Stimulated activated CD4-positive, alpha-beta T cell treated with anti-CD3 and anti-CD28 coated beads, TNF-alpha, amount 100 ng/mL, for 4 hours (primary cell): Measurements from ENCODE around the gene MAN2A2.

ENCODE experiments used
- DNase-seq, 3 experiments: peaks; one replicate each; pipeline ENCODE4 v3.0.0-alpha.2; 2020; ENCODE audit warnings: low read depth in 3 of 3

MAN2A2 gene

DNA sequence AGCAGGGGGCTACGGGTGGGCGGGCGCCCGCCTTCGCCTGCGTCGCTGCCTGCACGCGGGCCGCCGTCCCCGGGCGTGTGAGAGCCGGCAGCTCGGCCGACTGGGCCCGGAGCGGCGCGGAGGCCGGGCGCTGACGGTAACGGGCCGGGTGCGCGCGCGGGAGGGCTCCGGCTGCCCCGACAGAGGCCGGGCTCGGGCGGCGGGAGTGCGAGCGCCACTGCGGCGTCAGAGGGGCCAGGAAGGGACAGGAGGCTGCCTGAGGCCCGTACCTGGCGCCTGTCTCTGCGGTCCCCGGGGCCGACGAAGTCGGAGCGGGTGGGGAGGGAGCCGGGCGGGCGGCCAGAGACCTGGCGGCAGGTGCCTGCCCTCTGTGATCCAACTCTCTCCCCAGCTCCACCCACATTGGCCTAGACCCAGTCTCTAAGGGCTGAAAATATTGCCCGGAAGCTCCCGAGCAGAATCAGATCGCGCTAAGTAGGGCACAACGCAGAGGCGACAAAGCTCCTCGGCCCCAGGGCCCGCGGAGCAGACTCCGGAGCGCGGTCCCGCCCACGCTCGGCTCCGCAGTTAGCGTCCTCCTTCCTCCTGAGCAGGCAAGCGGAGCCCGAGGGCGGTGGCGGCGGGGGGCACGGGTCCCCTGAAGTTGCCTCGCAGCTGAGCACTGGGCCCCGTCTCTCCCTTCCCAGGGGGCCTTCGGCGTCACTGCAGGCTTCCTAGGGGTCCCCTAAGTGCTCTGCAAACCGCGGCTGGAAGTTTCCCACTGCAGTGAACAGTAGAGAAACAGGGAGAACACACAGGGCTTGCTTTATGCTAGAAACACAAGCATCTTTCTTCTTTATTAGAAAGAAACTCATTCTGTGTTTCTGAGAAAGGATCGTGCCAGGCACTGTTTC, at the start of gene MAN2A2:
Gene MAN2A2 (plus strand): TSS at position 463 of the 893 bp plus-strand sequence. CDS start 906 bp downstream, outside the sequence.
- DNase-seq = peak; percentile 68 to 72 (median 70)

DNA sequence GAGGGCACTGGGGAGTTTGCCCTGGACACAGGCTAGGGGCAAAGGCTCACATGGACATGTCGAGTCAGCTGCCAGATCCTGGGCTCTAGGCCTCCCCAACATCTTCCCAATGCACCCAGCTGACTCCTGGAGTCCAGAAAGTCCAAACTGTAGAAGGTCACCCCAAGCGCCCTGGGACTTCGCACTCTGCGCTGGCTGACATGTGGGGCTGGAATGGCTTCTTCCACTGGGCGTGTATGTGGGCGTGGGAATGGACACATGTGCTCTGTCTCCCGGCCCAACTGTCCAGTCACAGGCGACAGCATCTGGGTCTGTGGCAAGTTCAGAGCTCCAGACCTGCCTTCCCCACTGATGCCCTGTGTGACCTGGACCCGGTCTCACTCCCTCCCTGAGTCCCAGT, 48.0 kb upstream of the MAN2A2 start:
- no peak for DNase-seq

DNA sequence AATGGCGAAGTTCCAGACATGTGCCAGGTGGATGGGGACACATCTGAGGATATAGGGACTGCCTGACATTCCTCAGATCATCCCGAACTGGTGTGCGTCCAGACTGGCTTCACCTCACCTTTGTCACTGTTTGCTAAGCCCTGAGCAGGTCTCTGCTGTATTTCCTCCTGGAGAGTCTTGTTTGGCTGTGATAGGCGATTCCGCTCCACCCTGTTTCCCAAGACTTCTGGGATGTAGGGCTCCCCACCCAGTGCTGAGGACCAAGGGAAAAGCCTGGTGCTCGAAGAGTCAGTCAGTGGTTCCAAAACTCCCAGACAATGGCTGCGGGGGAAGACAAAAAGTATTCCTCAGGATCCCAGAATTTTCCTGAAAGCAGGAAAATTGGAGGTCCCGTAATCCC, 45.8 kb upstream of the MAN2A2 start:
- DNase-seq = no peak

DNA sequence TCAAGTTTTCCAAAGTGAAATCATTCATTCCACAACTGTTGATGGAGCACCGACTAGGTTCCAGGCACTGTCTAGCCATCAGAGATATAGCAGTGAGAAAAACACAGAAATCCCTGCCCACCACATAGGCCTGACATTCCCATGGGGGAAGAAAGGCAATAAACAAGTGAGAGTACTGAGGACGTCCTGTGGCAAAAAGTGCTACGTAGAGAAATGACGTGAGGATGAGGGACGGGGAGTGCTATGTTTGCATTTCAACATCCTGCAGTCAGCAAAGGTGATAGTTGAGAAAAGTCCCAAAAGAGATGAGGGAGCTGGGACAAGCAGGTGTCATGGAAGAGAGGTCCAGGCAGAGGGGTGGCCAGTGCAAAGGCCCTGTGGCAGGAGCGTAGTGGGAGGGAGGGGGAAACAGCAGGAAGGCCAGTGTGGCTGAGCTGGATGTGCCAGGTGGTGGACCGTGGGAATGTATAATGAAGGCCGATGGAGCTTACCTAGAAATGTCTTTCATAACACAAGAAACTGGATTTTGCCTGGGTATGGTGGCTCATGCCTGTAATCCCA, 45.1 kb upstream of the MAN2A2 start:
- no peak for DNase-seq

DNA sequence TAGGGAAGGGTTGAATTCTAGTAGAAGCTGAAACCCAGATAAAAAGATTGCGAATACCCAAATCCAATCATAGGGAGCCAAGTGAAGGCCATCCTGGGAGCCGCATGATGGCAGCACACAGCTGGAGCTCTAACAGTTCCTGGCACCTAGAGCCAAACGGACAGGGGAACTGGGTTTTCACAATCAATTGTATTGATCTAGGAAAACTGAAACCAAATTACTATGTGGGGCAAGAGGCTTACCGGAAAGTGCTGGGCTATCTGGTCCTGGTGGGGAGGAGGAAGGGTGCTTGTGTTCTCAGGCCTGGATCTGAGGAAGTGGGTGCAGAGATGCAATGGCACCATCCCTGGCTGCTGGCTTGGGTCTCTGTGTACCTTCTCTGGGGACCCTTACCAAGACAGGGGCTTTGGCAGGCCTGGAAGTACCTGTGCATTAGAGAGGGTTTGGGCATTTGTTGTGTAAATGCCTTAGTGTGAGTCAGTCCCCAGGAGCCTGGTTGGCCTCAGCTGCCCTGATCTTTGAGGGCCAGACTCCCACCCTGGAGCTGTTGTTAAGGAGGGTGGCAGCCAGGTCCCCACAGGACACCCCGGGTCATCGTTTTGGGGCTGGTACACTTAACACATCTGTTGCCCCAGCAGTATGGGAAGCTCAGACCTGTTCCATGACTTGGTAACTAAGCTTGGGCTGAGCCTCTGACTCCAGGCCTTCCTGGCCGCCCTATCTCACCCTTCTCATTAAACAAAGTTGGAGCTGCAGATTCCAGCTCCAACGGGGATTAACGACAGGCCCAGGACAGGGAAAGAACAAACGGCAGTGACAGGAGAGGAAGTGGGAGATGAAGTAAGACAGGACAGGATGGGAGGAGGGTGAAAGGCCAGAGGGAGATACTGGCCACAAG, 43.6 kb upstream of the MAN2A2 start:
- no peak for DNase-seq

DNA sequence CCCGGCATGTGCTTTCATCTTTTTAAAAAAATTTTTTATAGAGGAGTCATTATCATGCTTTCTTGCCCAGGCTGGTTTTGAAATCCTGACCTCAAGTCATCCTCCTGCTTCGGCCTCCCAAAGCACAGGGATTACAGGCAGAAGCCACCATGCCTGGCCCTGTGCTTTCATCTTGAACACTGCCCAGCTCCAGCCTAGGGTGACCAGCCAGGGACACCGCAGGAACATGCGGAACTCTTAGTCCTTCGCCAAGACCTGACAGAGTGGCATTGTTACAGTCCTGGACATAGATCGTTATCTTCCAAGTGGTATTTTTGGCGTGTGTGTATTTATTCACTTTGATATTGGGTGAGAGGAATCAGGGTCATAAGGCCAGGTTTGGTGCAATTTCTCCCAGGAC, 42.7 kb upstream of the MAN2A2 start:
- no peak for DNase-seq

DNA sequence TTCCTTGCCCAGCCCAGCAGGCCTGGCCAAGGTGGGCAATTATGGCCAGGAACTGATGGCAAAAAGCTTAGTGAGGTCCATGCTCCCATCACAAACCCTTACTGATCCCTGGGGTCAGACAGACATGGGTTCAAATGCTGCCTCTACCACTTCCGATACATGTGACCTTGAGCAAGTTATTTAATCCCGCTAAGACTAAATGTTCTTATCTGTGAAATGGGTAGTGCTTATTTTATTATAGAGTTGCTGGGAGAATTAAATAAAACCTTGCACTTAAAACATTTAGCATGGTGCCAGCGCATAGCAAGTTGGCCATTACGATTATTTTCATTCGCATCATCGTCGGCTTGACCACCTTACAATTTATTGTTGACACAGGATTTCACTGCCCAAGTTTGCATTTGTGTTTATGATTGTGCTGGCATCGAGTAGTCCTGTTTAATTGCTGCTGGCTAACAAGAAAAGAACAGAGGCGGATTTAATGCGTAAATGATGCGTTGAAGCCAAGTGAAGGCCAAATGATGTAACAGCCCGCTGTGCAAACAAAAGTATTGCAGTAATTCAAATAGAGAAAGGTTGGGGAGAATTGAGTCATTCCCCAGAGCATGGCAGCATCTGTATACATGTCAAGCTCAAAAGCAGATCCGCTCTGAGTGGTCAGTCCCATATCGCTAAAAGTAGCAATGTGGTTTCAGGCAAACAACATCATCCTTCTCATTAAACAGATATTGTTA, 42.0 kb upstream of the MAN2A2 start:
- DNase-seq = no peak

DNA sequence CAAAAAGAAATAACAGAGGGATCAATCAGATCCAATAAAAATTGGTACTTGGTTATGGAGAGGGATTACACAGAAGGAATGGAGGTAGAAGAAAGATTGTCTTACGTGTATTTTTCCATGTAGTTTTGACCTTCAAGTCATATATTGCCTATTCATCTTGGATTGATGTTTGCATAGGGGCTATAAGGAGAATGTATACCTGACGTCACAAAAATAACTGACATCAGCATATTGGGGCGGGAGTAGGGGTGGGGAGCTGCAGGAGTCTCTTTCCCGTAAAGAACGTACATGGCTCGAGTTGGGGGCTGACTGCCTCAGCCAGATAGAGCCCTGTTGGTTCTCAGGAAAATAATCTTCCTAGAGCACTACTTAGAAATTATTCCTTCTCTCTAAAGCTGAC, 40.6 kb upstream of the MAN2A2 start:
- DNase-seq = no peak

DNA sequence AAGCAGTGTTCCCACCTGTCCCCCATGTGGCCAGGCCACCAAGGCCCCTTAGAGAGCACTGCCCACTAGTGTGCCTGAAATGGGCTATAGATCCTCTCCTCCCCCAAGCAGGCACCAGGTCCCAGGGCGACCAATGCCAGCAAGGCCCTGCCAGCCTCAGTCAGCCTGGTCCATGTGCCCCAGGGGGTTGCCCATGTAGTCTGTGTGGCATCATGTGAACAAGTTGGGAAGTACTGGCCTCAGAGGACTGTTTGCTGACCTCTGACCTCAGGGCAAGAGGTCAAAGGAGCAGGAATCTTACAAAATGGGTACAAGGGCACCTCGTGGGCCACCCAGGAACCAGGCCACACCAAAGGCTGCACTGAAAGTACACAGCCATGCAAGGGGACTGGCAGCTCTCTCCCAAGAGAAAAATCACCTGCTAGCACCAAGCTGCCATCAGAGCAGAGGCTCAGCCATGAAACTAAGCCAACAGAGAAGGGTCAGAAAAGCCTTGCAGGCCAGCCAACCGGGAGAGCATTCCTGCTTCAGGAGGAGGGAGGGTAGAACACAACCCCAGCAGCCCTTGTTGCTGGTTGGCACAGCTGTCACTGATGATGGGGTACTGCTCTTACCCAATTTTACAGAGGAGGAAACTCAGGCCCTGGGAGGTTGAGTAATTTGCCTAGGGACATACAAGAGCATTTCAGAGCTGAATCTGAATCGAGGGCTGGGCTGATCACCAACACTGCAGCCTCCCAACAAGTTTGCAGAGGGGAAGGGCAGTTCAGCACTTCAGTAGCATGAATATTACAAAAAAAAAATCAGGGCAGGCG, 39.9 kb upstream of the MAN2A2 start:
- no peak for DNase-seq

DNA sequence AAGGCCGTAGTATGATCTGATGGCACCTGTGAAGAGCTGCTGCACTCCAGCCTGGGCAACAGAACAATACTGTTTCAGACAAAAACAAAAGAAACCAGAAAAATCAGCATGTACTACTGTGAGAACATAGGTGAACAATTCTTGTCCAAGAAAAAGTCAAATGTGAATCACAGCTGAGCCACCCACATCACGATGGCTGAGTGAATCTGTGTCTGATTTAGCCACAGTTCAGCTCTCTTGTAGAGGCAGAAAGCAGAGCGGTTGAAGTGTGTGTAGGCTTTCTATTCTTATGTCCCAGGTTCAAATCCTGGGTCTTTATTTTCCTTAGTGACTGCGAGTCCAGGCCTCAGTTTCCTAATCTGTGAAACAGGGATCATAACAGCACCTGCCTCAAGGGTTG, 39.1 kb upstream of the MAN2A2 start:
- DNase-seq = no peak

DNA sequence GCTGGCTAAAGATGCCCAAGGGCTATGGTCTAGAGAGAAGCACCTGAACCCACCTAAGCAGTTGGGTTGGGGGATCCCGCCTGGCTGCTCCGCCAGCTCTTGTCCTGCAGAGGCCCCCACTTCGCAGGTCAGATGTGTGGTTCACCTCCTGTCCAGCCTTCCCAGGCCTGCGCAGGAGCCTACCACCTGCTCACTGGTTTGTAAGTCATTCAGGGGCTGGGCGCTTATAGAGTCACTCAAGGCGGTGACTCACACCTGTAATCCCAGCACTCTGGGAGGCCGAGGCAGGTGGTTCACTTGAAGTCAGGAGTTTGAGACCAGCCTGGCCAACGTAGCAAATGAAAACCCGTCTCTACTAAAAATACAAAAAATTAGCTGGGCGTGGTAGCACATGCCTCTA, 38.6 kb upstream of the MAN2A2 start:
- DNase-seq = no peak

DNA sequence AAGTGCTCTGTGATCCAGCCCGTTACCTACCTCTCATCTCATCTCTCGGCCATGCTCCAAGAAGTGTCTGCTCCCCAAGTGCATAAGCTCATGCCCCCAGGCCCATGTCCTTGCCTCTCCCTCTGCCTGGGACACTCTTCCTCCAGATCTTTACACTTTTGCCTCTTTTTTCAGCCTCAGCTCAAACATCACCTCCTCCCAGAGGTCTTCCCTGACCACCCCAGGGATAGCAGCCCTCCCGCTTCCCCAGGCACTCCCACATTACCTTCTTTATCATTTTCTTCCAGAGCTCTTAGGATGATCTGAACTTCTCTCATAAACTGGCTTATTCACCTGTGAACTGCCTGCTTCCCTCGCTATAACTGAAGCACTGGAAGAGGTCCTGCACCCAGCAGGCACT, 37.4 kb upstream of the MAN2A2 start:
- no peak for DNase-seq

DNA sequence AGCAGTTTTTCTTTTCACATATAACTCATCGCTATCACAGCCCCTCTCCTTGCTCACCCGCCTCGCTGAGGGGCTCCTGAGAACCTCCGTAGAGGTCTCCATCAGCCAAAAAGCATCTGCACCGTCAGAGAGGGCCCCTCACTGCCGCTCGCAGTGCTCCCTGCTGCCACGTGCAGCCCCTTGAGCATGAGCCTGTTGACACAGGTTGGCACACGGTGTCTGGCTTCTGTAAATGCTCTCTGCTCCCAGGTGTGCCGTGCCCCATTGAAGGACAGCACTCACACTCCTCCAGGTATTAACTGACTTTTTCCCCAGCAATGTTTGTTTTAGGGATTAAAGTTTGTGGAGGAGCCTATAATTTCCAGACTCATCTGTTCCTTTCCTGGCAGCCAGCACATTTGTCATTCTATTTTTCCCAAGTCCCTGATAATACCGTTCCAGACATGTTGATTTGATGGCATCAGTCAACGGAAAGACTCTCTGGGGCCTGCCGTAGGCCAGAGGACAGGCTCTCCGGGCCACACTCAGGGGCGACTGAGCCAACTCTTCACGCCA, 36.9 kb upstream of the MAN2A2 start:
- no peak for DNase-seq

DNA sequence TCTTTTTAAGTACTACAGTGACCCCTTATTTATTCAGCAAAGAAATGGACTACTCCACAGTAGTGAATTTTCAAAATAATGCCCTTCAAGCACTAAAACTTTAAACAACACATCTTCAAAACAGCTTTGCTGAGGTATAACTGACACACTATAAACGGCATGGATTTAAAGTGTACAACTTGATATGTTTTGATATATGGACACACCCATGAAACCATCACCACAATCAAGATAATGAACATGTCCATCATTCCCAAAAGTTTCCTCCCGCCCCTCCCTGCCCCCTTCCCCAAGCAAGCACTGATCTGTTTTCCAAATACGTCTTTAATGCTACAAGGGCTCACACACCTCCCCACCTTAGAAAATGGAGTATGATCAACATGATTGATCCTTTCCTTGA, 36.3 kb upstream of the MAN2A2 start:
- DNase-seq = no peak

DNA sequence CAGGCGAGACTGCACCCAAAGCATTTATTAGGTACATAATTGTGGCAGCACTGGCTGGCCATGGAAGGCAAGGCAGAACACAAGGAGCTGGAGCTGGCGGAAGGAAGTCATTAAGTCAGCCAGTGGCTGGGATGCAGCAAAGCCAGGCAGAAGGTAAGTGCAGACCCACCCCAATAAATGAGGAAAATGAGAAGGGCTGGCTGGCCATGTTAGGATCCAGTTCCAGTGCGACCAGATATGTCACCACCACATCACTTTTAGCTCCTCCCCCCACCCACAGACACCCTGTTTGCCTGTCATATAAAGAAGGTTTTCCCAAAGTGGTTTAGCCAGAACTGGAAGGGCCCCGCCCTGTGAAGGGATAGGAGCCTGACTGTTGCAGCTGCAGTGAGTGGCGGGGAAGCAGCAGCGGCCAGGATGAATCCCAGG, 34.8 kb upstream of the MAN2A2 start, which contains the start of gene FURIN:
Gene FURIN (plus strand): TSS at position 328 of the 429 bp plus-strand sequence. CDS start 7,153 bp downstream, outside the sequence.
- DNase-seq = no peak

DNA sequence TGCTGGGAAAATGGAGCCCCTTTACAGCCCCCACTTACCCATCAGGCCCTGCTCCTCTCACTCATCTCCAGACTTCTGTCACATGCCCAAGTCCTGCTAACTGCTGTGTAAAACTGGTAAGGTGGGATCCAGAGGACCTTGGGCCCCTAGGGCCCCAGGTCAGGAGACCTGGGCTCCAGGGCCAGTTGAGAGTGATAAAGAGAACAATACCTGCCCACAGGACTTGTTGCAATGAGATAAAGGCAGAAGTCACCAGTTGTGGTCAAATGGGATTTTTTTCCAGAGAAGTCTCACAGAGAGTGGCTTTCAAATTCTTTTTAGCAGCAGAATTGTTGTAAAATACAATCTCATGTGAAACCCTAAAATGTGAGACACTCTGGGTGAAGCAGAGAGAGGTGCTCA, 34.0 kb upstream of the MAN2A2 start:
- no peak for DNase-seq

DNA sequence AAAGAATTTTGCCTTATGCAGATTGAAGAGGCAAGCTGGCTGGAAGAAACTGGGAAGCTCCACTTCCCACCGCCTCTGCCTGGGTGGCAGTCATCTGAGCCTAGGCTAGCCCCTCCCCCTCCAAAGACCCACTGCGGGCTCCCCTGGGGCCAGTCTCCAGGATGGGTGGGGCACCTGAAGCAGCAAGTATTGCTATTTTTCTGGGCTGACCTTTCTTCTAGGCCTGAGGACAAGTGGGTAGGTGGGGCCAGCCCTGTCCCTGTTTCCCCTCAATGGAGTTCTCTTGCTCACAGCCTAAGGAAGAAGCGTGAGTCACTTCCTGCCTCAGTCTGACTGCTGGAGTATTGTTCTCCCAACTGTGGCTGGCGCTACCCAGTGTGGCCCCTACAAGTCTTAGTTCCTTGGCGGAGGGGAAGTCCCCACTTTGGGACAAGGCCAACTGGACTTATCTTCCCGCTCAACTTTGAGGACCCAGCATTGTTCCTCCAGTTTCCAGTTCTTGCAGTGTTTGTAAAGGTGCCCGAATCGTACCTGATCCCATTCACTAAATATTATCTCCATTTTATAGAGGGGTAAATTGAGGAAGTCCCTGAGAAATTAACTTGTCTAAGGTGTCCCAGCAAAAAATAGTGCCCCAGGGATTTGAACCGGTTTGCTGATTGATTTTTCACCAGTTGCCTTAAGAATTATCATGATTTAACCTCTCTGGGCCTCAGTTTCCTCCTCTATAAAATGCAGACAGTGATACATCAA, 33.3 kb upstream of the MAN2A2 start:
- DNase-seq = peak in 1 of 3 experiments; percentile 37

DNA sequence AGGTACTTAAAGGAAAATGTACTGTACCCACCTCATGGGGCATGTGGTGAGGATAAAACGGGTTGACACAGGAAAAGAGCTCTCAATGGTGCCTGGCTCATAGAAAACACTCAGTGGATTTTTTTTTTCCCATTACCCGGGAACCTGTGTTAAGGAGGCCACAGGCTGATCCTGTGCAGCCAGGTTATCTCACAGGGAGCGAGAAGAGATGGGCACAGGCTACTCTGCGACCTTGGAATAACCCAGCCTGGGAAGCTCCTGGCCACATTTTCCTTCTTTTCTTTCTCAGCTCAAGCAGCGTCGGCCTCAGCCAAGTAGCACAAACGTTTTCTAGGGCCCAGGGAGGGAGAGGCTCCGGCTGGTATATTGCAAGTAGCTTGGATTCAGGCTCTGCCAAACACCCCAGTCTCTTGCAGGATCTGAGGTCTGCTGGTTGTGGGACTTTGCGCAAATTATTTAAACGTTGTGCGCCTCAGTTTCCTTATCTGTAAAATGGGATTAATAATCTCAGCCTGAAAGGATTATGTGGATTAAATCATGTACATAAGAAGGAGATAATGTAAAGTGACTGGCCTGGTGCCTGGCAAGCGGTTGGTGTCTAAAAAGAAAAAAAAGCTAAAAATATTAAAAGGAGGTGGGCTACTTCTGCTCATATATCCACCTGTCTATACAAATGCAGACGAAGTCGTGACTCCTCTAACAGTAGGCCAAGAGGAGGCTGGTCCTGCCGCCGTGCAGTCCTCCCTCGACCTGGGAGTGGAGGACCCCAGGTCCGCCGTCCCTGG, 32.6 kb upstream of the MAN2A2 start:
- DNase-seq = no peak
